ENCODE measurements around the gene LAMA3.

Gene LAMA3

DNA sequence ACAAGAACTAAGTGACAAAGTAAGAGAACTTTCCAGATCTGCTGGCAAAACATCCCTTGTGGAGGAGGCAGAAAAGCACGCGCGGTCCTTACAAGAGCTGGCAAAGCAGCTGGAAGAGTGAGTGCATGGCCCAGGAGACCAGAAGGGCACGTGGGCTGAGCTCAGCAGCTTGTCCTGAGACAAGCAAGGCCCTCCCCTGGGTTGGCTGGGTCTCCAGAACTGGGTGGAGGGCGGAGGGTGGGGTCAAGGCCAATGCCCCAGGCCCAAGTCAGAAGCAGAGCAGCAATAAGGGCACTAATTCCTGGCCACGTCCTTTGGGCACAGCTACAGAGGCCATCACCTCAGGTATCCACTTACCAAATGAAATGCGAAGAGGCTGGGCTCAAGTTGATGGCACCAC, 214.7 kb downstream of the LAMA3 start:
- no peak for DNase-seq (ENCODE audit: low read depth, low spot score)

DNA sequence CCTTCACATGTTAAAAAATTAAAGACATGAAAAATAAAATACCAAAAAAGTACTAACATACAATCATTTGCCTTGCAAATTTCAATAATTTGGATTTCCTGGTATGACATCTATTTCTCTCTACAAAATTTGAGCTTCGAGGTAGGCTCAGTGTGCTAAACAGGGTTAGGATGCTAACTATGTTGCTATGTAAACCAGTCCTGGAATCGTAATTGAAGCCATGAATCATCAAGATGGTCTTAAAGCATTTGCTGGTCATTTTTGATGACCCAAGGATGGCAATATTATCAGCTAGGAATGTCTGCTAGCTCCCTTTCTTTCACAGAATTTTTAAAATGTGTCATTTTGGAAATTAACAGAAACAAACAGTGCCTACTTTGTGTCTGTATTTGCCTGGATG, 217.4 kb downstream of the LAMA3 start:
- DNase-seq (ENCODE audit: low read depth, low spot score), result no peak

DNA sequence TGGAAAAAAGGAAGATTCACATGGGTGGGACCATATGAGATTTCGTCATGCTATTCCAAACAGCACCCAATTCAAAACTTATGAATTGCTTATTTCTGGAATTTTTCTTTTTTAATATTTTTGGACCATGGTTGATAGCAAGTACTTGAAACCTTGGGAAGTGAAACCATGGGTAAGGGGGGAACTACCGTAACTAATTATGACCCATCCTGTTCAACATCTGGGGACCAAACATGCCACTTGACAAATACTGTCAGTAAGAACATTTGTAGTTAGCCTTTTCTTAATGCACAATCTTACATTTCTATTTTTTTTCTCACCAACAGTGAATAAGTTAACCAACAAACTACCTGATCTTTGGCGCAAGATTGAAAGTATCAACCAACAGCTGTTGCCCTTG, 219.6 kb downstream of the LAMA3 start:
- DNase-seq (ENCODE audit: low read depth, low spot score), result no peak

DNA sequence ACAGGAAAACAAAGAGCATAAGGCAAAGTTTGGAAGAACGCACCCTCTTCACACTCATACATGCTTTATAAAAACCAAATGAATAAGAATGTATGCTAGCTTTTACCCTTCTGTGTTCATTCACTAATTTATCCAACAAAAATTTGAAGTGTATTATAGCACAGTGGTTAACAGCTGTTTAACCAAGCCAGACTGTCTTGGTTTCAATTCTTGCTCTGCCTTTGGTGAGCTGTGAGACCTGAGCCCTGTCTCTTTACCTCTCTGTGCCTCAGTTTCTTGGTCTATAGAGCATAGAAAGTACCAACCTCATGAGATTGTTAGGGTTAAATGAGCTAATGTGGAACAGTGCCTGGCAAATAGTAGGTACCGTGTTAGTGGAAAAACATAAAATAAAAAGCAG, 220.8 kb downstream of the LAMA3 start:
- no peak for DNase-seq (ENCODE audit: low read depth, low spot score)

DNA sequence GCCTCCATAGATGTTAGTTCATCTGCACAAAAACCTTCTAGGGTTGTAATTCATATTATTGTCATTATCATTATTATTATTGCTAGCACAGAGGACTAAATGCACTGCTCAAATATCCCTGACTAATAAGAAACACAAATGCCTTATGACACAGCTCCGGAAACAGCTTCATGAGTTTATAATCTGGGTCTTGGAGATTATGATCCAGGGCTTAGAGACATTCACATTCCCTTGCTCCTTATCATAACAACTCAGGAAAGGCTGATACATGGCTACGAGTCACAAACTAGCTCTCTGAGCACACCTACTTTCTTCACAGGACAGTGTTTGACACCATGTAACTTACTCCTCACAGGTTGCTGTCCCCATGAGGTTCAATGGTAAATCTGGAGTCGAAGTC, 223.1 kb downstream of the LAMA3 start:
- DNase-seq (ENCODE audit: low read depth, low spot score), result no peak

DNA sequence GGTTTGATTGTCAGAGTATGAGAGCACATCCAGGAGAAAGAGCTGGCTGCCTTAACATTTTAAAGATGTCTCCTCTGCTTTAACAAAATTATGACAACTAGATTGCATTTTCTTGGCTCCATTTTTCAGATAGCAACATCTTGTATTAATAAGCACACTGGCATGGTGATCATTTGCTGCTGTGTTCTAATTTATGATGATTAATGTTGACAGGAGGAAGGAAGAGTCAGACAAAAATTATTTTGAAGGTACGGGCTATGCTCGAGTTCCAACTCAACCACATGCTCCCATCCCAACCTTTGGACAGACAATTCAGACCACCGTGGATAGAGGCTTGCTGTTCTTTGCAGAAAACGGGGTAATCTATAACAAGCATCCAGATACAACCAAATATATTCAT, 227.1 kb downstream of the LAMA3 start:
- no peak for DNase-seq (ENCODE audit: low read depth, low spot score)

DNA sequence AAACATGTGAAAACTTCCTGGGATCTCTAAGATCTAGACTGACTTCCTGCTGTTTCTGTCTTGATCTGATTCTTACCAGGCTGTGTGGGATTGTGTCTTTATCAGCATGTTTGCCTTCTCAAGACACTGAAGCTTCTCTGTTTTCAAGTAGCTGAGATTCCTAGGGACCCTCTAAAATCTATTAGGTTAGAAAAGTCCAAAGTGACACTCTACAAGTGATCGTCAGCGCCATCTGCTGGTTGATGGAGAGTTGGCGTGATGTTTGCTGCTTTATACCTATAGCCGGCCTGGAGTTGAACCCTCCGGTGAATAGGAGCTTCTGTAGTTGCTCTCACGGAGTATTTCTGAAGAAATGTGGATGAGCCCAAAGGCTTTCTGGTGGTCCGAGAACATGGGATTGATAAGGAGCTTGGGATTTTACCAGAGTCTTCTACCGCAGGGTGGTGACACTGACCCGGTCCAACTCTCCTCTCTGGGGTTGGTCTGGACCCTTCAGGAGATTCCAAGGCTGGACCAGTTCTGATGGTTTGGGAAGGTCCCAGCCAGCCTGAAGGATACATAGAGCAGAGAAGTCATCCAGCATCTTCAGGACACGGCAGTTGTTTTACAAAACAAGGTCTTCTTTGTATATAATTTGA, 229.3 kb downstream of the LAMA3 start:
- peak; percentile 66 for DNase-seq (ENCODE audit: low read depth, low spot score)

DNA sequence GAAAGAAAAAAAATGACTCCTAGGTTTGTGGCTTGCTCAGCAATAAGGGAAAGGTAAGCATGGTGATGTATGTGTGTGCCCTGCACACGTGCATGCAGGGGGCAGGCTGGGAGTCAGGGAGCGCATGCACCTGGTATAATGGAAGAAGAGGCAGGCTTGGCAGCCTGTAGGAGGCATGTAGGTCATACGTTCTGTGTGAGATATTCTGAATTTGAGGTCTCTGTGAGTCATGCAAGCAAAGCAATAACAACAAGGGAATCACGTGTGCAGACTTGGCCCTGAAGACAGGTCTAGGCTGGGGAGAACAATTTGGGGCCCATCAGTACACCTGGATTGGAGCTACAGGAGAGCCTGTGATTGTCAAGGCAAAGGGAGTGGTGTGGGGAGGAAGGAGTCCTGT, 230.8 kb downstream of the LAMA3 start:
- DNase-seq (ENCODE audit: low read depth, low spot score), result no peak

DNA sequence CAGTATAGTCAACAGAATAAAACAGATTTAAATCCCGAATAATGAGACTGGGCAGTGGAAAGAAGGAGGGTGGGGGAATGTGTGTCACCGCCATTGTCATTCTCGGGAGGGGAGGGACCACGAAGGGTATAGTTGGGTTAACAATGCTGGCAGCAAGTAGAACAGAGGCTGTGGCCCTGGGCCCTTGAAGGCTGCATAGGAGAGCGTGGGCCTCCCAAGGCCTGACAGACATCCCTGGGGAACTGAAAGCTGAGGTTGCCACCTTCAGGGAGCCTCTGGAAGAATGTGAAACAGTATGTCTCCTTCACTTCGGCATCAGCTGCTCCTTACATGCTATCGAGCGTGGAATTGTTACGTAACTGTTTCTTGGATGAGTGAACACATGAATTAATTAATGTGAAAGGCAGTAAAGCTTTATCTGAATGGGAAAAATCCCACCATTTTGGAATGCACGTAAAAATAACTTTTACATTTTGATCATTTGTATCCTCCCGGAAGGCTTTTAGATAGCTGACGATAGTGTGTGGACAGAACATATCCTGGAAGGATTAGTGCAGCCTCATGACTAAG, 232.5 kb downstream of the LAMA3 start:
- DNase-seq (ENCODE audit: low read depth, low spot score), result no peak

DNA sequence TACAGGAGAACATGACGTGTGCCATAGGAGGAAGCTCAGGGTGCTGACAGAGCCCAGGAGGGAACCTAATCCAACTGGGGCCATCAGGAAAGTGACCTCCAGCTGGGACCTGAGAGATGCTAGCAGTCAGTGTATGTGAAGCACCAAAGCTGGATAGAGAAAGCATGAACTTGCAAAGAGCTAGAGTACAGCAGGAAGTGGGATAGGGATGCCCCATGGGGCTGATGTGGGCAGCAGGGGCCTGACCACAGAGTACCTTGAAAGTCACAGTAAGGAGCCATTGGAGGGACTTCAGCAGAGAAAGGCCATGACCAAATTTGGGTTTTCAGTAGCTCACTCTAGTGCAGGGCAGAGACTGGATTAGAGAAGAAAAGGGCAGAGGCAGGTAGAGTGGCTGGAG, 233.7 kb downstream of the LAMA3 start:
- no peak for DNase-seq (ENCODE audit: low read depth, low spot score)

DNA sequence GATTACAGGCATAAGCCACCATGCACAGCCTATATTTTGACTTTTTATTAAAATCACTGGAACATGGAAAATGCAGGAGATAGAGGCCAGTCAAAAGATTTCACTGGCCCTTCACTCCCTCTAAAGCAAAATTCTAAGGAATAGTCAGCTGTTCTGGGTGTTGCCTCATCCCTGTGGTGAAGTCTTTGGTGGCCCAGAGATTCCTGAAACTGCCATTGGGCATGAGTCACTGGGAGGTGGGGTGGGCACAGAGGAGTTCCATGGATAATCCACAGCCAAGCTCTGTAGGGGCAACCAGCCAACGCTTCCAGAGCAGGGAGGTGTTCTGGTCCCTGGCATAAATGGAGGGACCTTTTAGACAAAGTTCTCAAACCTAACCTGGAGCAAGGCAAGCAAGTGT, 235.6 kb downstream of the LAMA3 start:
- DNase-seq (ENCODE audit: low read depth, low spot score), result no peak

DNA sequence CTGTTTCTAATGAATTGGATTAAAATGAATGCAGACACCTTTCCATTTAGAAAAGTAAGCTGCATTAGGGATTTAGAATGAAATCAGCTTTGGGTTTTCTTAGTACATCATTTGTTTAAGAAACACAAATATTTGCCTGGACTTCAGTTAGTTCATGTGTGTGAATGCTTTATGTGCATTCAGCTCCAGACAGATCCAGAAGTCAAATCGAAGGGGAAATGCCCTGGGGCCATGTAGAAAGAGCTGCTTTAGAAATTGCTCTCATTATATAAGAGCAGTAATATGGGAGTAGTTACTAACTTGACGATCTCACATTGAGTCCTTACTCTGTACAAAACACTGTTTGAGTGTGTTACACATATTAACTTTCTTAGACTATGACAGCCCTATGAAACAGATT, 237.3 kb downstream of the LAMA3 start:
- DNase-seq (ENCODE audit: low read depth, low spot score), result no peak

DNA sequence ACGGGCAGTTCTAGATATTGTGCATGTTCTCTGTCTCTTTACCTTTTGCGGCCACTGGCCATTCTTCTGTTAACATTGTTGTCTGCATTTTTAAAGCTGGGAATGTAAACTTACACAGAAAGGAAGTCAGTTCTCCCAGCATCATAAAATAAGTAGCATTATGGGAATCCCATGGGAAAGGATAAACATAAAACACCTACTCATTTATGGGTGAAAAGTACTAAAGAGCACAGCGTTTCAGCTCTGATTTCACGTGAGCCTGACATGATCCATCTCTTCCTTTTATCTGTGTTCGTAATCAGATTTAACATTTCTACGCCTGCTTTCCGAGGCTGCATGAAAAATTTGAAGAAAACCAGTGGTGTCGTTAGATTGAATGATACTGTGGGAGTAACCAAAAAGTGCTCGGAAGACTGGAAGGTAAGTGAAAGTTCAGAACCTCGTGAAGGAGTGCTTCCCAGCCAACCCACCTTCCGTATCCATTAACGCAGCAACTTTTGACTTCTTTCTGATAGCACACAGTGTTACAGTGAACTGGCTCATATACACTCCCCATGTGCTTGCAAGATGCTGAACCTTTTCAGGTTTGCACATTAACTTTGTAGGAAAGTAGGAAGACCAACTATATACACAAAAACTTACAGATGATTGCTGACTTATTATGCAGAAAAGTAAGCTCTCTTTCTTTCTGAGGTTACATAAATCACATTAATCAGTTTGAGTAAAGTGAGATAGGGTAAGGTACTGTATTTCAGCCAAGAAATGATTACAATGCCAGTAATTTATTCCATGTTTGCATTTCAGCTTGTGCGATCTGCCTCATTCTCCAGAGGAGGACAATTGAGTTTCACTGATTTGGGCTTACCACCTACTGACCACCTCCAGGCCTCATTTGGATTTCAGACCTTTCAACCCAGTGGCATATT, 238.8 kb downstream of the LAMA3 start:
- no peak for DNase-seq (ENCODE audit: low read depth, low spot score)

DNA sequence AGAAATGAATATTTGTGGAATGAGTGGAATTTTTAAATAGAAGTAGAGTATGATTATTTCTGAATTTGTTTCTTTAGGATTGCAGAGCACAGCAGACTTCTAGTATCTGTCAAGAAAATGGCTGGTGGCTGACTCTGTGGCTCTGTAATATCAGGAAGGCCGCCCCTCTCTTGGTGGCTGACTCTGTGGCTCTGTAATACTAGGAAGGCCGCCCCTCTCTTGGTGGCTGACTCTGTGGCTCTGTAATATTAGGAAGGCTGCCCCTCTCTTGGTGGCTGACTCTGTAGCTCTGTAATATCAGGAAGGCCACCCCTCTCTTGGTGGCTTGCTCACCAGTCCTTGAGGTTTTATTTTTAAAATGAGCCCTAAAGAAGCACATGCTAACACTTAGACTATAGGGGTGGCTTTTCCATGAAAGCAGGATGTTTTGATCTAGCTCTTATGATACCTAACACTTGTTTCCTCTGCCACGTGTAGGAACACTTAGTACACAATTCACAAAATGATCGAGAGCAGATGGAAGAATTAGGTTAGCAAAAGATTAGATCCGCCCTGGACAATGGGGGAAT, 240.2 kb downstream of the LAMA3 start:
- no peak for DNase-seq (ENCODE audit: low read depth, low spot score)

DNA sequence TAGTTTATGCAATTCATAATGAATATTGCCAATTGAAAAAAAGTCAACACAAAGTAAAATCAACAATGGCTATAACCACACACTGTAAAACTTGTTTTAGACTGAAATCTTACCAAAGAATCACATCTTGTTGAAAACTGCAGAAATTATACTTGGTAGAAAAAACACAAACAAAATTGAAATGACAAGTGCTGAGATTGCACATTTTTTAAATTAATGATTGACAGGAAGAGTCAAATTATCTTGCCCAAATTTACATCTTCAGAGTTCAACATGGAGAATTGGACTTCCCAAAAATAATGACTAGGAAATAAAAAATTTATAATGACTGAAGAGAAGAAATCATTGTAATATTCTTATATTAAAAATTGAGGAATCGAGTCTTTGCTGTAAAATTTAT, 240.7 kb downstream of the LAMA3 start:
- no peak for DNase-seq (ENCODE audit: low read depth, low spot score)

DNA sequence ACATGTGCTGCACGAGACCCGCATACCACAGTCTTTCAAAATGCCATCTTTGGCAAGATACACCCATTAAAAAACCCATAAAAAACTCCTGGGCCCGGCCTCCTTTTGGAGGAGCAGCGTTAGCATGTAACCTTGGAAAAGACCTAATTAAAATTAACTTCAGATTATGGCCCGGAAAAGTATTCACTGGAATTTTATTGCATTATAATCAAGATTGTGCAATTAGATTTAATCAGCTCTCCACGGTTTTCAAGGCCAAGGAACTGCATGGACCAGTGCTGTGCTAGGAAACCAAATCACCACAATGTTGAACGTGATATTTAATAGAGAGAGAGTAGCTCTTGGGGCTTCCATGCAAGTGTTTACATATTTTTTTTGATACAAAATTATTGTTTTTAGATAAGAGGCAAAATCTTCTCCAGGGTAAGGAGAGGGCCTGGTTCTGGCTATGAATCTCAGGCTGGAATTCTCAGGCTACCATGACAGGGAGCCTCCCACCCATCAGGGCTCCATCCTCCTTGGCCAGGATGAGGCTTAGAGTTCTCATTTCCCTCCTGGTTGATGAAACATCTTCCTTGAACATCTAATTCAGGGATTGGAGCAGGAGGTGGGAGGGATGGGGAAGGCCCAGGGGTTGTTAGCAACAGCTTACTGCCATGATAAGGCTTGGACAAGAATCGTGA, 243.3 kb downstream of the LAMA3 start:
- no peak for DNase-seq (ENCODE audit: low read depth, low spot score)

DNA sequence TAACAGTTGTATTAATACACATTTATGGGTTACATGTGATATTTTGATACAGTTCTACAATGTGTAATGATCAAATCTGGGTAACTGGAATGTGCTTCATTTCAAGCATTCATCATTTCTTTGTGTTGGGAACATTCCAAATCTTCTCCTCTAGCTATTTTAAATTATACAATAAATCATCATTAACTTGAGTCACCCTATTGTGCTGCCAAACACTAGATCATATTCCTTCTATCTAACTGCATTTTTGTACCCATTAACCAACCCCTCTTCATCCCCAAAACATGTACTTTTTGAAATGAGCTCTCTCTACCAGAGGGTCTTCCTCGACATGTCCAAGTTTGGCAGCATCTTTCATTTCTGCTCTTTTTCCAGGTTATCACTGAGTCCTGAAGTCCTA, 244.2 kb downstream of the LAMA3 start:
- no peak for DNase-seq (ENCODE audit: low read depth, low spot score)

DNA sequence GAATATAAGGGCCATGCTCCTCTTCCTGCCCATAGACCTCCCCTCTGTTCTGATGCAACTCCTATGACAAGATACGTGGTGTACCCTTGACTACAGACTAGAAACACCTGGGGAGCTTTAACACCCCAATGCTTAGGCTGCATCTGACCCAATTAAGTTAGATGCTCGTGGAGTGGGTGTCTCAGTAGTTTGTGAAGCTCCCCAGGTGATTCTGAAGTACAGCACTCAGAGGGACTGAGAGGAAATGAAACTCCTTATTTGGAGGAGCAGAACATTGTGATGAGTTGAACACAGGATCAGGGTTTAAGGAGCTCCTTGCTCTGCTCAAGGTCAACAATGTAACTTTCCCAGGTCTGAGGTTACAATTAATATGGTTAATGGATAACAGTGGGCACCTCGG, 245.0 kb downstream of the LAMA3 start:
- no peak for DNase-seq (ENCODE audit: low read depth, low spot score)

DNA sequence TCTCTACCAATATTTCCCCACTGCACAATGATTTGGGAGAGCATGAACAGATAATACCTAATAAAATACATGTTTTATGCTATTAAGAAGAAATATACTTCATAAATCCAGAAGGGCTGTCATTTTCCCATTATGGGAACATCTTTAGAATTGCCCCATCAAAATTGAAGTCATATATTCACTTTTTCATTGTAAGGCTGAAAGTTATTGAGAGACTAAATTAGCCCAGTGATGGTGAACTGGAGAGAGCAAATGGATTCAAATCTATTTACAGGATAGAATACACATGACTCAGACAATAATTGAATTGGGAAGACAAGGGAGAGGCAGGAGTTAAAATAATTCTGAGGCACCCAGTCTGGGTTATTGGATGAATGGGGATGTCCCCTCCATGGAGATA, 245.6 kb downstream of the LAMA3 start:
- DNase-seq (ENCODE audit: low read depth, low spot score), result no peak

DNA sequence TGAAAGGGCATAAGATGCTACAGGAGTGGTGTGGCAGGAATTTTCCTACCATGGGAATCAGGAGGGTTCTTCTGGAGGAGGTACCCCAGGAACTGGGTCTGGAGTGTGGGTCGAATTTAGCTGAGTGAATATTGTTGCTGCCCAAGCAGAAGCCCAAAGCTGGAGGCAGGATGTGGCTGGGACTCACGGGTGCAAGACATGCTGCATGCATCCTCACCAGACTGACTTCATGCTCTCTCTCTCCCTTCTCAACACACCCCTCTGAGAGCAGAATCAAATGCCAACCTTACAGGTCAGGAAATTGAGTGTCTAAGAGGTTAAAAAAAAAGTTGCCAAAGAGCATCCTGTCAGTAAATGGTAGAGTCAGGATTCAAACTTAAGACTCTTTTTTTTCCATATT, 246.6 kb downstream of the LAMA3 start:
- DNase-seq (ENCODE audit: low read depth, low spot score), result no peak

DNA sequence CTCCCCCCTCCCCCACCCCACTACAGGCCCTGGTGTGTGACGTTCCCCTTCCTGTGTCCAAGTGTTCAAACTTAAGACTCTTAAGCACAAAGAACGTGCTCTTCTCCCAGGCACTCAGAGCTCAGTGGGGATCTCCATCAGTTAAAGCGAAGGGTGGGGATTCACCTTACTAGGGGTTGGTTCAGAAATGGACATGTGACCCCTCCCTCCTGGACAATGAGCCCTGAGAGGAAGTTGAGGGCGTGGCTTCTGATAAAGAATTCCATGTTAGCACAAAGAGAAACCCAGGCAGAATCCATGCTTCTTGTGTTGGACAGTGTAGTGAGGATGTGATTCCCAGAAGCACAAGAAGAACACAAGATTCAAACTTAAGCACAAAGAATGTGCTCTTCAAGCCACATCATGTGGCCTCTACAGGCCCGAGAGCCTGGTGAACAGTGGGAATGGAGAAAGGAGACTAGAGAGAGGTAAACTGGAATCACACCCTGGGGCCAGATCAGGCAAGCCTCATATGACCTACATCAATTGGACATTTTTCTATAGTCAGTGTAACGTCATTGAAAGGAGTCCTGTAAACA, 247.2 kb downstream of the LAMA3 start:
- DNase-seq (ENCODE audit: low read depth, low spot score), result no peak

All from activated CD4-positive, CD25-positive, alpha-beta regulatory T cell treated with anti-CD3 and anti-CD28 coated beads, Interleukin-2, amount 50 U/mL, for 16 hours (primary cell).